Epithelial cell of proximal tubule (primary cell): ENCODE results near the gene PRR5. TPM values are rescaled to one million over a fixed set of nuclear protein-coding genes. Genes with fewer than 3 reads are reported as not detected.

Experiments
- DNase-seq: peaks from one replicate; pipeline ENCODE4 v3.0.0-alpha.2; 2011; ENCODE audit warnings: low read depth
- H3K4me3 ChIP-seq: 2 replicates; pipeline ENCODE4 v1.5.1; 2011; ENCODE audit warnings: low read depth, mild to moderate bottlenecking, low read length
- CTCF ChIP-seq: conservative IDR thresholded peaks from 2 replicates; pipeline ENCODE4 v1.5.1; 2012; ENCODE audit warnings: low read depth, mild to moderate bottlenecking, low read length
- total RNA-seq: library from RNA; depleted of rRNA; stranded (reverse); fragments of >200 nt; gene quantifications from 2 replicates; pipeline ENCODE4 v1.2.3, GENCODE V29; 2015

Gene PRR5
- total RNA-seq, 1 donor from 2014 or later, result 9.1 TPM

- no peak for DNase-seq
- no peak overlapping the region for H3K4me3 ChIP-seq
- no peak for TF ChIP-seq CTCF
These were observed 12.8 kb downstream of the PRR5 start for GRCh38 chr22:44714703-44715350.

GRCh38 chr22:44718418-44718817 lies 16.4 kb downstream of the PRR5 start:
- TF ChIP-seq CTCF, result no peak
- H3K4me3 ChIP-seq, result no peak overlapping the region
- no peak for DNase-seq

GRCh38 chr22:44719586-44720368 lies 17.8 kb downstream of the PRR5 start:
- TF ChIP-seq CTCF, result no peak
- H3K4me3 ChIP-seq, result no peak overlapping the region
- DNase-seq, result no peak

- no peak for DNase-seq
- TF ChIP-seq CTCF, result no peak
- H3K4me3 ChIP-seq, result no peak overlapping the region
These were observed 19.2 kb downstream of the PRR5 start for GRCh38 chr22:44721213-44721612.

- no peak overlapping the region for H3K4me3 ChIP-seq
- no peak for DNase-seq
- TF ChIP-seq CTCF, result no peak
These were observed 20.6 kb downstream of the PRR5 start for GRCh38 chr22:44722611-44723010.

GRCh38 chr22:44723801-44724200 lies 21.8 kb downstream of the PRR5 start:
- no peak for DNase-seq
- H3K4me3 ChIP-seq, result no peak overlapping the region
- no peak for TF ChIP-seq CTCF

GRCh38 chr22:44724416-44724815 lies 22.4 kb downstream of the PRR5 start:
- TF ChIP-seq CTCF, result no peak
- H3K4me3 ChIP-seq, result no peak overlapping the region
- no peak for DNase-seq
